GM21529 (cell line): ENCODE data around the gene ZSWIM8.
"Not testable (repeated sequence)": the region's sequence is repeated elsewhere in the genome, so short reads cannot be mapped to it uniquely, and the experiment has no call there.

Experiments used
- ATAC-seq: cut with Tn5 transposase; IDR thresholded peaks from one replicate; pipeline ENCODE4 v1.9.1; 2021; ENCODE audit not compliant: unreplicated experiment

Gene ZSWIM8

GRCh38 chr10:73795491-73795890, 10.1 kb downstream of the ZSWIM8 start:
- not testable (repeated sequence) for ATAC-seq

GRCh38 chr10:73796035-73796434, 10.6 kb downstream of the ZSWIM8 start:
- ATAC-seq, result not testable (repeated sequence)

- no peak for ATAC-seq
These were observed 11.4 kb downstream of the ZSWIM8 start for GRCh38 chr10:73796766-73797165.

GRCh38 chr10:73797324-73798025, 12.1 kb downstream of the ZSWIM8 start:
- ATAC-seq, result no peak

GRCh38 chr10:73798087-73798486, 12.7 kb downstream of the ZSWIM8 start:
- no peak for ATAC-seq

- no peak for ATAC-seq
These were observed 13.6 kb downstream of the ZSWIM8 start for GRCh38 chr10:73798927-73799560.

- no peak for ATAC-seq
These were observed 14.6 kb downstream of the ZSWIM8 start for GRCh38 chr10:73799899-73800559.

- no peak for ATAC-seq
These were observed 15.3 kb downstream of the ZSWIM8 start for GRCh38 chr10:73800560-73801252.

GRCh38 chr10:73801253-73801590, 15.8 kb downstream of the ZSWIM8 start:
- no peak for ATAC-seq

- no peak for ATAC-seq
These were observed 17.0 kb downstream of the ZSWIM8 start for GRCh38 chr10:73802276-73802991.

GRCh38 chr10:73803680-73804286, 18.4 kb downstream of the ZSWIM8 start:
- peak; percentile 82 for ATAC-seq

GRCh38 chr10:73806176-73806950, 21.0 kb downstream of the ZSWIM8 start:
- ATAC-seq, result no peak

- no peak for ATAC-seq
These were observed 22.1 kb downstream of the ZSWIM8 start for GRCh38 chr10:73807471-73807870.

GRCh38 chr10:73808021-73808815, 22.8 kb downstream of the ZSWIM8 start:
- no peak for ATAC-seq

- ATAC-seq, result no peak
These were observed 23.8 kb downstream of the ZSWIM8 start for GRCh38 chr10:73809061-73809818.

GRCh38 chr10:73810358-73810734, 24.9 kb downstream of the ZSWIM8 start:
- ATAC-seq, result no peak

- ATAC-seq, result peak; percentile 32
These were observed 25.5 kb downstream of the ZSWIM8 start for GRCh38 chr10:73810735-73811465.

GRCh38 chr10:73812657-73813056, 27.3 kb downstream of the ZSWIM8 start:
- ATAC-seq, result no peak
